GM20431 (cell line): Measurements from ENCODE around the gene YES1.
"Not testable (repeated sequence)": the region's sequence is repeated elsewhere in the genome, so short reads cannot be mapped to it uniquely, and the experiment has no call there.

Experiments used
- in situ Hi-C: fragments of 300-500 bp; cut with MseI, MboI; formaldehyde crosslinking; loops from one replicate; pipeline ENCODE4 v1.15.0; 2020; ENCODE audit warnings: low sequenced_read_pairs; ENCODE audit not compliant: unreplicated experiment

YES1 gene

GRCh38 chr18:825891-826585, 14.0 kb upstream of the YES1 start:
- in situ Hi-C loops, result no loop called here

- in situ Hi-C loops, result no loop called here
Observed at GRCh38 chr18:824179-824578, 12.1 kb upstream of the YES1 start.

GRCh38 chr18:820591-821165, 8.6 kb upstream of the YES1 start:
- in situ Hi-C loops, result no loop called here

- in situ Hi-C loops, result no loop called here
Observed at GRCh38 chr18:816869-817268, 4.8 kb upstream of the YES1 start.

GRCh38 chr18:816088-816653, 4.1 kb upstream of the YES1 start:
- in situ Hi-C loops, result no loop called here

GRCh38 chr18:815353-815752, 3.3 kb upstream of the YES1 start:
- in situ Hi-C loops, result no loop called here

GRCh38 chr18:814300-815084, 2.5 kb upstream of the YES1 start:
- in situ Hi-C loops, result no loop called here

GRCh38 chr18:813172-814071, 1.4 kb upstream of the YES1 start:
- in situ Hi-C loops, result no loop called here

GRCh38 chr18:812376-813171, 532 bp upstream of the YES1 start:
- in situ Hi-C loops, result no loop called here

- in situ Hi-C loops, result no loop called here
Observed at GRCh38 chr18:811182-811891, 705 bp downstream of the YES1 start.

- in situ Hi-C loops, result no loop called here
Observed at GRCh38 chr18:809985-810642, 1.9 kb downstream of the YES1 start.

- in situ Hi-C loops, result not testable (repeated sequence)
Observed at GRCh38 chr18:809228-809627, 2.8 kb downstream of the YES1 start.

- in situ Hi-C loops, result no loop called here
Observed at GRCh38 chr18:808502-808901, 3.5 kb downstream of the YES1 start.

GRCh38 chr18:808086-808485, 4.0 kb downstream of the YES1 start:
- in situ Hi-C loops, result no loop called here

- in situ Hi-C loops, result no loop called here
Observed at GRCh38 chr18:805755-806110, 6.3 kb downstream of the YES1 start.

GRCh38 chr18:805008-805754, 6.9 kb downstream of the YES1 start:
- in situ Hi-C loops, result no loop called here

- in situ Hi-C loops, result no loop called here
Observed at GRCh38 chr18:801137-801536, 10.9 kb downstream of the YES1 start.

- in situ Hi-C loops, result no loop called here
Observed at GRCh38 chr18:799943-800342, 12.1 kb downstream of the YES1 start.
